HEK293T (cell line): ENCODE data around the gene DKK2.

Source experiments
- BHLHE40 ChIP-seq: fragments of 450-650 bp; IDR thresholded peaks from 2 replicates; pipeline ENCODE4 v1.6.1; 2016; ENCODE audit warnings: mild to moderate bottlenecking, moderate library complexity, borderline replicate concordance
- ELF4 ChIP-seq: fragments of 450-650 bp; IDR thresholded peaks from 2 replicates; pipeline ENCODE4 v1.6.1; 2017; ENCODE audit warnings: antibody characterized with exemption
- FOXA1 ChIP-seq: fragments of 450-650 bp; IDR thresholded peaks from 2 replicates; pipeline ENCODE4 v1.6.1; 2016; ENCODE audit warnings: mild to moderate bottlenecking
- FOXM1 ChIP-seq: fragments of 450-650 bp; IDR thresholded peaks from 2 replicates; pipeline ENCODE4 v1.6.1; 2017; ENCODE audit warnings: mild to moderate bottlenecking, borderline replicate concordance
- HDGF ChIP-seq: fragments of 450-650 bp; IDR thresholded peaks from 2 replicates; pipeline ENCODE4 v1.6.1; 2017; ENCODE audit warnings: antibody characterized with exemption, borderline replicate concordance
- L3MBTL2 ChIP-seq: fragments of 450-650 bp; conservative IDR thresholded peaks from 2 replicates; pipeline ENCODE4 v1.6.1; 2016; ENCODE audit warnings: mild to moderate bottlenecking
- LEF1 ChIP-seq: fragments of 450-650 bp; IDR thresholded peaks from 2 replicates; pipeline ENCODE4 v1.6.1; 2017; ENCODE audit warnings: mild to moderate bottlenecking, borderline replicate concordance
- NFRKB ChIP-seq: fragments of 450-650 bp; IDR thresholded peaks from 2 replicates; pipeline ENCODE4 v1.6.1; 2016; ENCODE audit warnings: mild to moderate bottlenecking, moderate library complexity
- SP1 ChIP-seq: fragments of 450-650 bp; IDR thresholded peaks from 2 replicates; pipeline ENCODE4 v1.6.1; 2017
- SUZ12 ChIP-seq: fragments of 450-650 bp; IDR thresholded peaks from 2 replicates; pipeline ENCODE4 v1.6.1; 2016; ENCODE audit warnings: mild to moderate bottlenecking
- TARDBP ChIP-seq: fragments of 450-650 bp; IDR thresholded peaks from 2 replicates; pipeline ENCODE4 v1.6.1; 2016
- ZNF384 ChIP-seq: fragments of 450-650 bp; IDR thresholded peaks from 2 replicates; pipeline ENCODE4 v1.6.1; 2016
- TF ChIP-seq, protein P1 (sequence below): fragments of 450-650 bp; IDR thresholded peaks from 2 replicates; pipeline ENCODE4 v1.6.1; 2016

DNA sequence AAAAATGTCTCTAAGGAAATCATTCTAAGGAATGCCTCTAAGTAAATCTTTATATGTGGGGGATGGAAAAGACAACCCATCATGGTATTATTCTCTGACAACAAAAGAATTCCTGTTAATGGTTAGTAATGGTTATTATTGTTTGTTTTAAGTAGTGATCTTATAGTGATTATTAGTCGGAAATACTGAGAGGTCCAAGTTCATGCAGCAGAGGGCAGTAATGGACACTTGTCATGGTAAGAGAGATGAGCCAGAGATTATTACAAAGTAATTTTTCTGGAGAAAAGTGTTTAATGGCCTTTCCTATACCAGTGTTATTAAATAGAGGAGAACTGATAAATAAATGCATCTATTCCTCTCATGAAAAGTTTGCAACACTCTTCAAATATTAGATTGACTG lies 8.1 kb upstream of the DKK2 start:
- TF ChIP-seq SUZ12, result no peak
- TF ChIP-seq L3MBTL2, result no peak
- TF ChIP-seq TARDBP, result no peak
- no peak for TF ChIP-seq FOXA1
- TF ChIP-seq, protein P1, sequence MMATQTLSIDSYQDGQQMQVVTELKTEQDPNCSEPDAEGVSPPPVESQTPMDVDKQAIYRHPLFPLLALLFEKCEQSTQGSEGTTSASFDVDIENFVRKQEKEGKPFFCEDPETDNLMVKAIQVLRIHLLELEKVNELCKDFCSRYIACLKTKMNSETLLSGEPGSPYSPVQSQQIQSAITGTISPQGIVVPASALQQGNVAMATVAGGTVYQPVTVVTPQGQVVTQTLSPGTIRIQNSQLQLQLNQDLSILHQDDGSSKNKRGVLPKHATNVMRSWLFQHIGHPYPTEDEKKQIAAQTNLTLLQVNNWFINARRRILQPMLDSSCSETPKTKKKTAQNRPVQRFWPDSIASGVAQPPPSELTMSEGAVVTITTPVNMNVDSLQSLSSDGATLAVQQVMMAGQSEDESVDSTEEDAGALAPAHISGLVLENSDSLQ, result no peak
- no peak for TF ChIP-seq ZNF384
- TF ChIP-seq BHLHE40, result no peak
- no peak for TF ChIP-seq NFRKB
- TF ChIP-seq SP1, result no peak
- TF ChIP-seq FOXM1, result no peak
- TF ChIP-seq LEF1, result no peak
- TF ChIP-seq HDGF, result no peak
- TF ChIP-seq ELF4, result no peak
